ENCODE data around the gene INTS7. TPM values are rescaled to one million over a fixed set of nuclear protein-coding genes. Genes with fewer than 3 reads are reported as not detected.

Gene INTS7
- polyA plus RNA-seq, 1 donor (not counting 4 experiments of a cell fraction or from before 2014, with no cell fraction given): 27.2 TPM

GRCh38 chr1:212082765-212083406, 47.5 kb upstream of the INTS7 start:
- H3K9me3 ChIP-seq (ENCODE audit: control insufficient read depth, low read depth, low read length): no peaks in the 10 kb centered on the region
- no peak overlapping the region for H2AFZ ChIP-seq (ENCODE audit: control insufficient read depth, low read length)
- H3K4me2 ChIP-seq (ENCODE audit: control insufficient read depth, extremely low read depth, insufficient read depth, low read depth, low read length): no peak overlapping the region
- H4K20me1 ChIP-seq (ENCODE audit: control insufficient read depth, extremely low read depth, insufficient read depth, low read length): no peaks in the 10 kb centered on the region
- FAIRE-seq (no peak), DNase-seq (ENCODE audit: low read depth, low spot score) (no peak)
- dilution Hi-C loops (cut with MboI; ENCODE audit: extremely low pct_ligation_motif_present, low sequenced_read_pairs): no loop called here
- H3K4me3 ChIP-seq (ENCODE audit: control insufficient read depth in 2 of 3, extremely low read depth in 1 of 3, insufficient read depth in 2 of 3, low read depth in 1 of 3, low read length in 3 of 3): no peak overlapping the region
- TF ChIP-seq CTCF (optimal IDR thresholded peaks at IDR 0.05 in 1 of 3, IDR thresholded peaks at IDR 0.05 in 1 of 3, conservative IDR thresholded peaks at IDR 0.05 in 1 of 3; ENCODE audit: extremely low read depth in 1 of 3, insufficient read depth in 2 of 3, low read length in 3 of 3) (no peak), EZH2 (IDR thresholded peaks at IDR 0.05; ENCODE audit: low read length) (no peak)
- peaks cover 2% of the 10 kb centered on the region for H3K4me1 ChIP-seq (ENCODE audit: control insufficient read depth, extremely low read depth, insufficient read depth, low read length)
- H3K27ac ChIP-seq (ENCODE audit: control insufficient read depth, insufficient read depth, low read length): no peak overlapping the region
- no peaks in the 10 kb centered on the region for H3K9me1 ChIP-seq (ENCODE audit: control insufficient read depth, extremely low read depth, insufficient read depth, low read length)
- peaks cover 0 to 12% of the 10 kb centered on the region in 2 experiments for H3K36me3 ChIP-seq (ENCODE audit: control insufficient read depth in 2 of 2, extremely low read depth in 1 of 2, insufficient read depth in 2 of 2, low read length in 2 of 2)
- no peaks in the 10 kb centered on the region for H3K27me3 ChIP-seq (ENCODE audit: control insufficient read depth, extremely low read depth, insufficient read depth, low read length)
- H3K79me2 ChIP-seq (ENCODE audit: control insufficient read depth, insufficient read depth, low read length): no peaks in the 10 kb centered on the region
- H3K9ac ChIP-seq (ENCODE audit: control insufficient read depth, extremely low read depth, insufficient read depth, low read length): no peak overlapping the region

GRCh38 chr1:212078826-212079225, 43.5 kb upstream of the INTS7 start:
- FAIRE-seq: no peak

More at GRCh38 chr1:212078826-212079225, 43.5 kb upstream of the INTS7 start:
- no peaks in the 10 kb centered on the region for H4K20me1 ChIP-seq (ENCODE audit: control insufficient read depth, extremely low read depth, insufficient read depth, low read length)
- no peaks in the 10 kb centered on the region for H3K79me2 ChIP-seq (ENCODE audit: control insufficient read depth, insufficient read depth, low read length)
- no peak overlapping the region for H3K4me2 ChIP-seq (ENCODE audit: control insufficient read depth, extremely low read depth, insufficient read depth, low read depth, low read length)
- H3K4me1 ChIP-seq (ENCODE audit: control insufficient read depth, extremely low read depth, insufficient read depth, low read length): peaks cover 5% of the 10 kb centered on the region
- dilution Hi-C loops (cut with MboI; ENCODE audit: extremely low pct_ligation_motif_present, low sequenced_read_pairs): no loop called here
- no peaks in the 10 kb centered on the region for H3K27me3 ChIP-seq (ENCODE audit: control insufficient read depth, extremely low read depth, insufficient read depth, low read length)
- no peak for DNase-seq (ENCODE audit: low read depth, low spot score)
- TF ChIP-seq EZH2 (IDR thresholded peaks at IDR 0.05; ENCODE audit: low read length) (no peak), CTCF (optimal IDR thresholded peaks at IDR 0.05 in 1 of 3, IDR thresholded peaks at IDR 0.05 in 1 of 3, conservative IDR thresholded peaks at IDR 0.05 in 1 of 3; ENCODE audit: extremely low read depth in 1 of 3, insufficient read depth in 2 of 3, low read length in 3 of 3) (no peak)
- peaks cover 0 to 7% of the 10 kb centered on the region in 2 experiments for H3K36me3 ChIP-seq (ENCODE audit: control insufficient read depth in 2 of 2, extremely low read depth in 1 of 2, insufficient read depth in 2 of 2, low read length in 2 of 2)
- no peak overlapping the region for H3K4me3 ChIP-seq (ENCODE audit: control insufficient read depth in 2 of 3, extremely low read depth in 1 of 3, insufficient read depth in 2 of 3, low read depth in 1 of 3, low read length in 3 of 3)
- no peak overlapping the region for H3K27ac ChIP-seq (ENCODE audit: control insufficient read depth, insufficient read depth, low read length)
- H2AFZ ChIP-seq (ENCODE audit: control insufficient read depth, low read length): no peak overlapping the region
- H3K9me3 ChIP-seq (ENCODE audit: control insufficient read depth, low read depth, low read length): no peaks in the 10 kb centered on the region
- H3K9me1 ChIP-seq (ENCODE audit: control insufficient read depth, extremely low read depth, insufficient read depth, low read length): no peaks in the 10 kb centered on the region
- no peak overlapping the region for H3K9ac ChIP-seq (ENCODE audit: control insufficient read depth, extremely low read depth, insufficient read depth, low read length)
